Activated T-cell treated with anti-CD3 and anti-CD28 coated beads for 48 hours (primary cell): ENCODE data around the gene CCDC15.
"Not testable (repeated sequence)": the region's sequence is repeated elsewhere in the genome, so short reads cannot be mapped to it uniquely, and the experiment has no call there.

Experiments used
- DNase-seq: peaks from one replicate; pipeline ENCODE4 v3.0.0-alpha.2; 2020; ENCODE audit warnings: low read depth

CCDC15 gene

GRCh38 chr11:124941703-124942102 is 12.3 kb upstream of the CCDC15 start:
- DNase-seq, result no peak

GRCh38 chr11:124942466-124943253 is 11.3 kb upstream of the CCDC15 start:
- no peak for DNase-seq

DNA sequence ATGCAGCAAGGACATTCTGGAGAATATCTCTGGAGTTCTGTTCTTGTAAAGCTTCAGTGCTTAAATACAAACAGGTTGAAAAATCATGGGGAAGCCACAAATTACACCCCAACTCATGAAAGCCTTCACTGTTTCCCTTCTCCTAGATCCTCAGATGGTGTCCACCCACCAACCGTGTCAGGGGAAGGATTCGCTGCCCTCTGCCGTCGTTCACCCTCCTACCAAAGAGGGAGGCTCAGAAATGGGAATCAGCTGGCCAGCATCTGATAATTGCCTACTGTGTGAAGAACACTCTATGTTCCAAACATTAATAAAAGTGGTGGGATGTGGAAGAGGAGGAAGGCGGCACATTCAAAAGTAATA is 10.8 kb upstream of the CCDC15 start:
- no peak for DNase-seq

GRCh38 chr11:124943741-124944140 is 10.3 kb upstream of the CCDC15 start:
- DNase-seq, result no peak

GRCh38 chr11:124944565-124944964 is 9.4 kb upstream of the CCDC15 start:
- no peak for DNase-seq

GRCh38 chr11:124945826-124946225 is 8.2 kb upstream of the CCDC15 start:
- DNase-seq, result no peak

DNA sequence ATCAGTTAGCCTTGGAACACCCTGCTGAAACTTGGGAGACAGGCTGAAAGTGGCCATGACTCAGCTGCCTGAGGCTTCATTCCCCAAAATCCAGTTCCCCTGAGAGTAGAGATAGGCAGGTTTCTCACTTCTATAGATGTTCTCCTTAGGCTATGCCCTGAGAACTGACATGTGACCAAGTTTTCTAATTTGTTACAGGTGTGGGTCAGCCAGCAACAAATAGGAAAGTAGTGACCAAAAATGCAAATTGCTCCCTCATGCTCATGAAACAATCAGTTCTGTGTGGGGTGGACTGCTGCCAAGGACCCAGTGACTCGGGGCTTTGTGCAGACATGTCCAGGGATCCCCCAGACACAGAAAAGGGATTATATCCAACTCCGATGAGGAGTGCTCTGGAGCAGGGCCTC is 7.3 kb upstream of the CCDC15 start:
- DNase-seq, result no peak

GRCh38 chr11:124950601-124951330 is 3.2 kb upstream of the CCDC15 start:
- no peak for DNase-seq

GRCh38 chr11:124951341-124951740 is 2.7 kb upstream of the CCDC15 start:
- no peak for DNase-seq

- no peak for DNase-seq
Observed at GRCh38 chr11:124954590-124954955, 571 bp downstream of the CCDC15 start.

GRCh38 chr11:124955035-124955434 is 1.0 kb downstream of the CCDC15 start:
- DNase-seq, result no peak

DNA sequence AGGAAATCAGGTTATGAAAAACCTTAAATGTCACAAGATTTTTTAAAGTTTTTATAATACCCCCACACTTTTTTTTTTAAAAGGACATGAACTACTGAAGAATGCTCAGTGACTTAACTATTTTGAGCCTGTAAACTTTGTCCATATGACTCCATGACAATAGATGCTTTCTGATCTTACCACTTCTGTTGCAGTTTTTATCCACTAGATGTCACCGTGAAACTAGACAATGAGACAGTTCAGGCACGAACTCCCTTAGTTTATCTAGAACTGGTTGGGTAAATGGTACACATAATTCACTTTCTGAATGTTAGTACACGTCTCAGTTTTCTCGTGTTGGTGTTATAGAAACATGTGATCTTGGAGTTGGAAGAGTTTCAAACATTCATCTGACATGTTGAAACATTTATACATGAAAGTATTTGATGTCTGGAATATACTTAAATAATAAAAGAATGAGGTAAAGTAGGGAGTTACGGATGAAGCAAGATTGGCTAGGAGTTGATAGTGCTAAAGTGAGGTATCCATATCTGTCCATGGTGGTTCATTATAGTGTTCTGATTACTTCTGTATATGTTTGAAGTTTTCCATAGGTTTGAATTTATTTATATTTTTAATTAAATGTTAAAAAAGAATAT is 8.1 kb downstream of the CCDC15 start:
- DNase-seq, result no peak

DNA sequence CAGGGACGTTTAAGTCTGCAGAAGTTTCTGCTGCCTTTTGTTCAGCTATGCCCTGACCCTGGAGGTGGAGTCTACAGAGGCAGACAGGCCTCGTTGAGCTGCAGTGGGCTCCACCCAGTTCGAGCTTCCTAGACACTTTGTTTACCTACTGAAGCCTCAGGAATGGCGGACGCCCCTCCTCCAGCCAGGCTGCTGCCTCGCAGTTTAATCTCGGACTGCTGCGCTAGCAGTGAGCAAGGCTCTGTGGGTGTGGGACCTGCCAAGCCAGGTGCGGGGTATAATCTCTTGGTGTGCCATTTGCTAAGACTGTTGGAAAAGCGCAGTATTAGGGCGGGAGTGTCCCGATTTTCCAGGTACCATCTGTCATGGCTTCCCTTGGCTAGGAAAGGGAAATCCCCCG is 14.2 kb downstream of the CCDC15 start:
- not testable (repeated sequence) for DNase-seq

- DNase-seq, result no peak
Observed at GRCh38 chr11:124970925-124971324, 16.9 kb downstream of the CCDC15 start.

GRCh38 chr11:124971810-124972209 is 17.8 kb downstream of the CCDC15 start:
- DNase-seq, result no peak

GRCh38 chr11:124976531-124976930 is 22.5 kb downstream of the CCDC15 start:
- DNase-seq, result no peak

DNA sequence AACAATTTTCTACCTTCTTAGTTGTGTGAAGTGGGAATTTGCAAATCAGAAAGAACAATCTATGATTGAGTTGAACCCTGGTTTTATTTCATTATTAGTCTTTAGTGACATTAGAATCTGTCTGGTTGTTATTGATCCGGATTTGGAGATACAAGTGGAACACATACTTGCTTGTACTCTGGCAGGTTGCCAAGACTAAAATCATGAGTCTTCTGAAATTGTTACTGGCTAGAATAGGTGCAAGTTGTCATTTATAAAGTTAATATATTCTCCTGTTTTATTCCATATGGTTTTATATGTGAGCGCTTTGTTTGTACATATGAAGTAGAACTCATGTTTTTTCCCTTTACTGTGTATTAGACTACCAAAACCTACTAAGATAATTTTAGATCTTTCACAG is 23.0 kb downstream of the CCDC15 start:
- no peak for DNase-seq

GRCh38 chr11:124978316-124978715 is 24.3 kb downstream of the CCDC15 start:
- DNase-seq, result no peak

- DNase-seq, result no peak
Observed at GRCh38 chr11:124982043-124982442, 28.0 kb downstream of the CCDC15 start.

DNA sequence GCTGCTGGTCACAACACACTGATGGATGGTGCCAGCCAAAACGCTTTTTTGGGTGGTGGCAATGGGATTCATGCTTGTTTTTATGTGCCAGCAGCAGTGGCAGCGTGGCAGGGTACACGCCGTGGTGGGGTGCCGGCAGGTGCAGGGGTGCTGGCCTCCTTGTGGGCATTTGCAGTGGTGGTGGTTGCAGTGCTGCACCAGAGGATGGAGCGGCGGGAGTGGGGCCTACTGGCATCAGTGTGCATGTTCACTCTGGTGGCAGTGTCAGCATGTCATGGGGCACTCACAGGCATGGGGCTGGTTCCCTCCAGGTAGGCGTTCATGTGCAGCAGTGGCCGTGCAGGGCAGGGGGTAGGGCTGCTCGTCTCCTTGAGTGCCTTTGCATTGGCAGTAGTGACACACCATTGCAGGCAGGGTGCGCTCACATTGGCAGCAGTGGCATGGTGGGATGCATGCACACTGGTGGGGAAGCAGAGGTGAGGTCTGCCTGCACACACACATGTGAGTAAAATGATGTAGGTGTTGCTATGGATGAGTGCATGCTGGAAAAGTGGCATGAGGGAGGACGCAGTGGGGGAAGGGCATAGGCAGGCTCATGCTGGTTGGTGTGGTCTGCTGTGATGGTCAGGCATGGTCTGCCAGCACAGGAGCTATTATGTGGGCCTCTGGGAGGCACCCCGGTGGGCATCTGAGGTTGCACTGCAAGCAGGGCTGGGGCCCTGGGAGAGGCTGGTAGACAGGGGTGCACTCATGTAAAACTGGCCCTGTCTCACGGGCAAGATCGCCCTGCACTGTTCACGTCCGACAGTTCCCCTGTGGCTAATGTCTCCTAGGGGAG is 29.9 kb downstream of the CCDC15 start:
- DNase-seq, result no peak

DNA sequence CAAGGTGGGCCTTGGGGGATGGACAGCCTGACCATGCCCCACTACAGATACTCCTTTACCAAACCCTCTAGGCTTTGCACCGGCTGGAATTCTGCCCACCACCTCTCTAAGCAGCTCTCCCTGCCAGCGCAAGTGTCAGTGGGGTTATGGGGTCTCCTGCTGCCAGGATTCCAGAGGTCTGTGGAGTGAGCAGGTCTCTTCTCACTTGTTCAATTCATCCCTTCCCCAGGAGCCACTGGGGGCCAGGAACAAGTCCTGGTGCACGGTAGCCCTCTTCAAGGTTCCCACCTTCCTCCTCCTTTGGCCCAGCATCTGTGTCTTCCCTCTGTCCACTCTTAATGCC is 30.5 kb downstream of the CCDC15 start:
- DNase-seq, result no peak

DNA sequence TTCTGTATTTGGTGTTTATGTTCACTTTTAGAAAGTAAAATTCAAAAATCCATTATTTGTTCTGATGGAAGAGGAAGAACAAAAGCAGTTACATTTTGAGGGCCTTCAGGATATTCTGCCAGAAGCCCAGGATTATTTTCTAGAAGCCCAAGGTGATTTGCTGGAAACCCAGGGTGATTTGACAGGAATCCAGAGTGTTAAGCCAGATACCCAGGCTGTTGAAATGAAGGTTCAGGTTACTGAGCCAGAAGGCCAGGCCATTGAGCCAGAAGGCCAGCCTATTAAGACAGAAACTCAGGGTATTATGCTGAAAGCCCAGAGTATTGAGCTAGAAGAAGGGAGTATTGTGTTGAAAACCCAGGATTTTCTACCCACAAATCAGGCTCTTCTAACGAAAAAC is 33.1 kb downstream of the CCDC15 start:
- DNase-seq, result no peak
